H9 (cell line): Measurements from ENCODE around the gene WARS2. TPM values are rescaled to one million over a fixed set of nuclear protein-coding genes. Genes with fewer than 3 reads are reported as not detected.

Experiments
- DNase-seq: peaks from one replicate; pipeline ENCODE4 v3.0.0-alpha.2; 2017
- H2AFZ ChIP-seq: one replicate; pipeline ENCODE4 v1.6.1; 2013; ENCODE audit warnings: mild to moderate bottlenecking, low read length, control low read depth, moderate library complexity
- H2AK5ac ChIP-seq: 2 replicates; pipeline ENCODE4 v1.6.1; 2013; ENCODE audit warnings: low read length, control low read depth, mixed read lengths; ENCODE audit not compliant: insufficient read length
- H2BK120ac ChIP-seq: one replicate; pipeline ENCODE4 v1.6.1; 2013; ENCODE audit warnings: low read depth, mild to moderate bottlenecking, low read length, control low read depth, inconsistent platforms; ENCODE audit not compliant: poor library complexity, severe bottlenecking
- H2BK12ac ChIP-seq: 2 replicates; pipeline ENCODE4 v1.6.1; 2013; ENCODE audit warnings: low read length, control low read depth, mixed read lengths, low read depth; ENCODE audit not compliant: insufficient read length
- H2BK15ac ChIP-seq: 2 replicates; pipeline ENCODE4 v1.6.1; 2013; ENCODE audit warnings: low read depth, low read length, control low read depth
- H2BK20ac ChIP-seq: one replicate; pipeline ENCODE4 v1.6.1; 2013; ENCODE audit warnings: low read depth, mild to moderate bottlenecking, low read length, control low read depth, inconsistent platforms; ENCODE audit not compliant: poor library complexity, severe bottlenecking
- H2BK5ac ChIP-seq: 2 replicates; pipeline ENCODE4 v1.6.1; 2013; ENCODE audit warnings: low read length, control low read depth, mixed read lengths; ENCODE audit not compliant: insufficient read length
- H3K14ac ChIP-seq: 2 replicates; pipeline ENCODE4 v1.6.1; 2013; ENCODE audit warnings: low read length, control low read depth; ENCODE audit not compliant: insufficient read depth
- H3K18ac ChIP-seq: 2 replicates; pipeline ENCODE4 v1.6.1; 2013; ENCODE audit warnings: low read depth, mild to moderate bottlenecking, mixed read lengths, low read length, control low read depth; ENCODE audit not compliant: insufficient read length
- H3K23ac ChIP-seq: 2 replicates; pipeline ENCODE4 v1.6.1; 2013; ENCODE audit warnings: low read length, control low read depth, mixed read lengths, low read depth; ENCODE audit not compliant: insufficient read length
- H3K23me2 ChIP-seq: 2 replicates; pipeline ENCODE4 v1.6.1; 2013; ENCODE audit warnings: low read depth, mild to moderate bottlenecking, mixed read lengths, low read length, control low read depth; ENCODE audit not compliant: insufficient read length, poor library complexity, severe bottlenecking
- H3K27ac ChIP-seq: 2 replicates; pipeline ENCODE4 v1.5.1; 2013; ENCODE audit warnings: low read length, control low read depth, mixed read lengths, low read depth; ENCODE audit not compliant: insufficient read length
- H3K27me3 ChIP-seq: 2 replicates; pipeline ENCODE4 v1.6.1; 2013; ENCODE audit warnings: low read length, control low read depth, inconsistent platforms; ENCODE audit not compliant: insufficient read depth
- H3K4ac ChIP-seq: 2 replicates; pipeline ENCODE4 v1.6.1; 2013; ENCODE audit warnings: low read depth, mild to moderate bottlenecking, control low read depth, inconsistent platforms, low read length, moderate library complexity
- H3K4me1 ChIP-seq: 2 replicates; pipeline ENCODE4 v1.6.1; 2013; ENCODE audit warnings: low read length, control low read depth, inconsistent platforms; ENCODE audit not compliant: insufficient read depth
- H3K4me2 ChIP-seq: 2 replicates; pipeline ENCODE4 v1.6.1; 2013; ENCODE audit warnings: low read length, control low read depth, mixed read lengths; ENCODE audit not compliant: insufficient read length, insufficient read depth
- H3K56ac ChIP-seq: 2 replicates; pipeline ENCODE4 v1.6.1; 2013; ENCODE audit warnings: low read depth, mild to moderate bottlenecking, mixed read lengths, low read length, control low read depth; ENCODE audit not compliant: insufficient read length
- H3K79me1 ChIP-seq: 2 replicates; pipeline ENCODE4 v1.6.1; 2013; ENCODE audit warnings: low read depth, mild to moderate bottlenecking, moderate library complexity, low read length, control low read depth, inconsistent platforms; ENCODE audit not compliant: insufficient read depth, poor library complexity, severe bottlenecking
- H3K79me2 ChIP-seq: 2 replicates; pipeline ENCODE4 v1.6.1; 2013; ENCODE audit warnings: low read length, control low read depth, inconsistent platforms; ENCODE audit not compliant: insufficient read depth
- H3K9ac ChIP-seq: 2 replicates; pipeline ENCODE4 v1.6.1; 2013; ENCODE audit warnings: low read length, control low read depth, mixed read lengths; ENCODE audit not compliant: insufficient read length; ENCODE audit errors: extremely low read depth
- H3K9me3 ChIP-seq: one replicate; pipeline ENCODE4 v1.6.1; 2013; ENCODE audit warnings: low read depth, low read length, inconsistent platforms; ENCODE audit not compliant: control insufficient read depth
- H3T11ph ChIP-seq: one replicate; pipeline ENCODE4 v1.6.1; 2013; ENCODE audit warnings: mild to moderate bottlenecking, low read length, control low read depth, inconsistent platforms
- H4K20me1 ChIP-seq: one replicate; pipeline ENCODE4 v1.6.1; 2013; ENCODE audit not compliant: control insufficient read depth, insufficient read length, insufficient read depth
- H4K5ac ChIP-seq: 2 replicates; pipeline ENCODE4 v1.6.1; 2013; ENCODE audit warnings: low read depth, mild to moderate bottlenecking, mixed read lengths, low read length, control low read depth; ENCODE audit not compliant: insufficient read length
- H4K8ac ChIP-seq: replicated peaks from 2 replicates; pipeline ENCODE4 v1.6.1; 2013; ENCODE audit warnings: low read length, control low read depth, mixed read lengths, low read depth; ENCODE audit not compliant: insufficient read length
- H4K91ac ChIP-seq: 2 replicates; pipeline ENCODE4 v1.6.1; 2013; ENCODE audit warnings: low read depth, mild to moderate bottlenecking, moderate library complexity, mixed read lengths, low read length, control low read depth; ENCODE audit not compliant: insufficient read length
- H3K27ac Mint-ChIP-seq, 3 experiments: 2 replicates in 2 of 3; 3 replicates in 1 of 3; pipeline ENCODE4 v1.8.0; 2020 to 2021; ENCODE audit warnings: mixed read lengths in 3 of 3, mild to moderate bottlenecking in 1 of 3, moderate library complexity in 1 of 3
- H3K27me3 Mint-ChIP-seq: 2 replicates; pipeline ENCODE4 v1.8.0; 2021; ENCODE audit warnings: low read depth, mild to moderate bottlenecking, moderate library complexity, mixed read lengths
- H3K36me3 Mint-ChIP-seq, 3 experiments: 2 replicates in 2 of 3; 3 replicates in 1 of 3; pipeline ENCODE4 v1.8.0; 2020 to 2021; ENCODE audit warnings: low read depth in 3 of 3, mixed read lengths in 3 of 3; ENCODE audit not compliant: insufficient read depth in 1 of 3
- H3K4me1 Mint-ChIP-seq, 2 experiments: 2 replicates each; pipeline ENCODE4 v1.8.0; 2020; ENCODE audit warnings: mixed read lengths in 2 of 2
- H3K4me3 Mint-ChIP-seq, 2 experiments: 2 replicates in 1 of 2; 3 replicates in 1 of 2; pipeline ENCODE4 v1.8.0; 2020 to 2021; ENCODE audit warnings: mild to moderate bottlenecking in 2 of 2, mixed read lengths in 2 of 2, moderate library complexity in 1 of 2
- H3K9me3 Mint-ChIP-seq, 2 experiments: 2 replicates in 1 of 2; 3 replicates in 1 of 2; pipeline ENCODE4 v1.8.0; 2020; ENCODE audit warnings: mild to moderate bottlenecking in 2 of 2, mixed read lengths in 2 of 2, moderate library complexity in 1 of 2
- CTCF ChIP-seq: fragments of 200-600 bp; sonication (generic); conservative IDR thresholded peaks from 3 replicates; pipeline ENCODE4 v1.8.0; 2021; ENCODE audit warnings: antibody characterized with exemption, mild to moderate bottlenecking
- WGBS: extraction: QIAGEN DNeasy Blood & Tissue Kit; methylation state at CpG from one replicate; pipeline ENCODE4 v1.1.7; 2013; ENCODE audit warnings: missing lambda C conversion rate, low lambda C conversion rate, mixed read lengths; ENCODE audit not compliant: insufficient read length; ENCODE audit errors: extremely low coverage; 5-methylcytosine and 5-hydroxymethylcytosine counted together
- total RNA-seq: library from RNA; stranded (reverse); gene quantifications from 2 replicates; pipeline ENCODE4 v1.2.1, GENCODE V29; 2021

Gene WARS2
- total RNA-seq, 1 experiment from 2014 or later = 9.7 TPM

GRCh38 chr1:119181218-119181617 lies 40.8 kb upstream of the WARS2 start:
- Histone ChIP-seq H2BK20ac (no peak overlapping the region), H3K4me2 (no peak overlapping the region), H3K79me2 (no peaks in the 10 kb centered on the region), H4K20me1 (no peaks in the 10 kb centered on the region), H3K14ac (no peak overlapping the region), H3K18ac (no peak overlapping the region), H3K23ac (no peak overlapping the region), H3K56ac (no peak overlapping the region), H3K27me3 (no peaks in the 10 kb centered on the region), H4K5ac (no peak overlapping the region), H3K9me3 (no peaks in the 10 kb centered on the region), H2BK12ac (no peak overlapping the region), H3T11ph (no peak overlapping the region), H3K4ac (no peak overlapping the region), H2AFZ (no peak overlapping the region), H3K79me1 (no peaks in the 10 kb centered on the region), H2BK15ac (no peak overlapping the region), H4K91ac (no peak overlapping the region), H2BK120ac (no peak overlapping the region), H3K27ac (no peak overlapping the region), H3K23me2 (no peaks in the 10 kb centered on the region), H4K8ac (no peak overlapping the region), H2BK5ac (no peak overlapping the region), H3K9ac (no peak overlapping the region), H3K4me1 (no peaks in the 10 kb centered on the region), H2AK5ac (no peak overlapping the region)
- Mint-ChIP-seq H3K4me1 (no peaks in the 10 kb centered on the region), H3K4me3 (no peak overlapping the region), H3K9me3 (peaks cover 13 to 14% of the 10 kb centered on the region in 2 experiments; a peak in 4 of 5 replicates), H3K27ac (no peak overlapping the region), H3K36me3 (peaks cover 18 to 26% (median 24%) of the 10 kb centered on the region in 3 experiments), H3K27me3 (peaks cover 10% of the 10 kb centered on the region)
- no peak for TF ChIP-seq CTCF
- no peak for DNase-seq
- no CpG with 5 or more reads among the region's 3 CpGs for WGBS
